Muscle of leg (tissue), 11 donors: ENCODE measurements around the gene ZNF160. TPM values are rescaled to one million over a fixed set of nuclear protein-coding genes. Genes with fewer than 3 reads are reported as not detected.

ENCODE experiments used
- DNase-seq: peaks from one replicate; pipeline ENCODE4 v3.0.0; 2013
- H3K27ac ChIP-seq: one replicate; pipeline ENCODE4 v1.5.1; 2013; ENCODE audit warnings: mild to moderate bottlenecking, low read length, control low read depth
- H3K27me3 ChIP-seq: one replicate; pipeline ENCODE4 v1.6.1; 2013; ENCODE audit warnings: low read length; ENCODE audit not compliant: control insufficient read depth, insufficient read depth
- H3K36me3 ChIP-seq: one replicate; pipeline ENCODE4 v1.6.1; 2013; ENCODE audit warnings: low read length; ENCODE audit not compliant: control insufficient read depth, insufficient read depth
- H3K4me1 ChIP-seq: one replicate; pipeline ENCODE4 v1.6.1; 2013; ENCODE audit warnings: low read length; ENCODE audit not compliant: control insufficient read depth, insufficient read depth
- H3K4me3 ChIP-seq: one replicate; pipeline ENCODE4 v1.5.1; 2013; ENCODE audit warnings: low read length, control low read depth
- H3K9me3 ChIP-seq: replicated peaks from 2 replicates; pipeline ENCODE4 v1.6.1; 2013; ENCODE audit warnings: low read depth, low read length; ENCODE audit not compliant: control insufficient read depth
- WGBS: methylation state at CpG from one replicate; pipeline ENCODE4 v1.1.5; 2013; ENCODE audit warnings: missing lambda C conversion rate; ENCODE audit not compliant: insufficient coverage; 5-methylcytosine and 5-hydroxymethylcytosine counted together
- polyA plus RNA-seq, 8 donors: library from polyadenylated mRNA; unstranded; fragments of 120-200 nt; gene quantifications; one replicate each; pipeline versions ENCODE4 v1.2.1 to v1.2.3, GENCODE V29; 2013; ENCODE audit warnings: inconsistent platforms in 1 of 8, low replicate concordance in 1 of 8; ENCODE audit not compliant: insufficient read length in 8 of 8, insufficient read depth in 1 of 8
- total RNA-seq: library from RNA; stranded (reverse); fragments of 120-200 nt; gene quantifications from one replicate; pipeline ENCODE4 v1.2.4, GENCODE V29; 2013

The ZNF160 gene
- total and polyA plus RNA-seq, 9 donors: 15.7 to 27.5 (median 19.2) TPM

GRCh38 chr19:53068834-53069233 lies 34.4 kb downstream of the ZNF160 start:
- peaks cover 59% of the 10 kb centered on the region for H3K9me3 ChIP-seq
- peaks cover 60% of the 10 kb centered on the region for H3K36me3 ChIP-seq
- no peak overlapping the region for H3K4me3 ChIP-seq
- WGBS: no CpG with 5 or more reads among the region's 5 CpGs
- no peaks in the 10 kb centered on the region for H3K4me1 ChIP-seq
- DNase-seq: no peak
- no peaks in the 10 kb centered on the region for H3K27me3 ChIP-seq
- H3K27ac ChIP-seq: no peak overlapping the region

DNA sequence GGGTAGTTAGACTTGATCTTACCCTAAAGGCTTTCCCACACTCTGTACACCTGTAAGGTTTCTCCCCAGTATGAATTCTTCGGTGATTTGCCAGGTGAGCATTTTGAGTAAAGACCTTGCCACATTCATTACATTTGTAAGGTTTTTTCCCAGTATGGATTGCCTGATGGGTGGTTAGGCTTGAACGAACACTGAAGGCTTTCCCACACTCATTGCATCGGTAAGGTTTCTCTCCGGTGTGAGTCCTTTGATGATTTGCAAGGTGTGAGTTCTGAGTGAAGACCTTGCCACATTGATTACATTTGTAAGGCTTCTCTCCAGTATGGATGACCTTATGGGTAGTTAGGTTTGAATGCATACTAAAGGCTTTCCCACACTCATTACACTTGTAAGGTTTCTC lies 35.0 kb downstream of the ZNF160 start:
- Histone ChIP-seq H3K4me1 (no peaks in the 10 kb centered on the region), H3K9me3 (peaks cover 64% of the 10 kb centered on the region), H3K27ac (no peak overlapping the region), H3K4me3 (no peak overlapping the region), H3K27me3 (no peaks in the 10 kb centered on the region), H3K36me3 (peaks cover 55% of the 10 kb centered on the region)
- WGBS: no CpG with 5 or more reads among the region's 4 CpGs
- no peak for DNase-seq

DNA sequence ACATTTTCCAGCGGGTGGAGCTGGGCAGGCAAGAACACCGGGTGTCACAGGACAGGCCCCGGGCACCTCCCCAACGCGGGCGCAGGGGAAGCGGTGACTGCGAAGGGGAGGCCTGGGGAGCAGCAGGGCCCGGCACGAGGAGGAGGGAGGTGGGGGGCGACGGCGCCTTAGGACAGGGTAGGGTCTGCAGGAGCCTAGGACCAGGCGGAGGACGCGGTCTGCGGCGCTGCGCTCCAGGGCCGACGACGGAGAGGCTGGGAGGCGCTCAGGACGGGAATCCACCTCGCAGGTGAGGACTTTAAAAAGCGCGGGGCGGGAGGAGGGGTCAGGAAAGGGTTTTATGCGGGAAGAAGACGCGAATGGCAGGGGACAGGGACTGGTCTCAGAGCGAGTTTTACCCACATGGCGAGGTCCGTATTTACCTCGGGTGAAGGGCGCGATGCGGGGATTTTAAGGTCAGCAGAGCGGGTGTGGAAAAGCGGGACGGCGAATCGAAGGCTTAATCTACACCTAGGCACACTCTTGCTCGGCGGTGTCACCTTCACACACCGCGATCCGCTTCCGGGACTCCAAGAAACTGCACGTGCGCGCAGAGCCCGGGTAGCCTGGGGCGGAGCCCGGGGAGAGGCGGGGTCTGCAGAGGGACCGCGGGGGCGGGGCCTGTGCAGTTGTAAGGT lies 45.2 kb downstream of the ZNF160 start:
- Histone ChIP-seq H3K4me3 (peak overlapping the region; percentile 22), H3K27me3 (peaks cover 23% of the 10 kb centered on the region), H3K27ac (no peak overlapping the region), H3K4me1 (no peaks in the 10 kb centered on the region), H3K9me3 (peaks cover 18% of the 10 kb centered on the region), H3K36me3 (no peaks in the 10 kb centered on the region)
- 1% methylated on average over 42 of the region's 59 CpGs for WGBS
- no peak for DNase-seq

- Histone ChIP-seq H3K4me1 (no peaks in the 10 kb centered on the region), H3K9me3 (peaks cover 12% of the 10 kb centered on the region), H3K27me3 (peaks cover 23% of the 10 kb centered on the region), H3K4me3 (no peak overlapping the region), H3K27ac (no peak overlapping the region), H3K36me3 (no peaks in the 10 kb centered on the region)
- no CpG with 5 or more reads among the region's 2 CpGs for WGBS
- no peak for DNase-seq
These were observed 48.1 kb downstream of the ZNF160 start for GRCh38 chr19:53055117-53055516.

- DNase-seq: no peak
- WGBS: 80% methylated on average over 1 of the region's 2 CpGs
- Histone ChIP-seq H3K27ac (no peak overlapping the region), H3K36me3 (no peaks in the 10 kb centered on the region), H3K9me3 (peaks cover 14% of the 10 kb centered on the region), H3K4me3 (no peak overlapping the region), H3K4me1 (no peaks in the 10 kb centered on the region), H3K27me3 (no peaks in the 10 kb centered on the region)
These were observed 55.8 kb downstream of the ZNF160 start for GRCh38 chr19:53047379-53047778.

DNA sequence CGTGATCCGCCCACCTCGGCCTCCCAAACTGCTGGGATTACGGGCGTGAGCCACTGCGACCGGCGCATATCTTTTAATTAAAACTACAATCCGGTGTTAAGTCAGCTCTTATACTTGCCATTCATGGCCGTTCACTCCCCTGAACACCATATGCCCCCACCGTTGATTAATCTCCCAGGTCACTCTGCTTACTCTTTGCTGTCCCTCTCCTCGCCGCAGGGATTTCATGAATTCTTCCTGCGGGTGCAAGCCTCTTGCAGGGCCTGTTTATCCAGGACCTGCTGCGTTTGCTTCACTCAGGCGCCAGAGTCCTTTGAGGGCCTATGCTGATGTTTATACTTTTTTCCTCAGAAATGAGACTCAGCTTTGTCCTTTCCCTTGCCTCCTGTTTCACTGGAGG lies 57.7 kb downstream of the ZNF160 start:
- H3K4me1 ChIP-seq: no peaks in the 10 kb centered on the region
- no peaks in the 10 kb centered on the region for H3K27me3 ChIP-seq
- H3K9me3 ChIP-seq: peaks cover 8% of the 10 kb centered on the region
- 83% methylated on average over 16 of the region's 16 CpGs for WGBS
- no peaks in the 10 kb centered on the region for H3K36me3 ChIP-seq
- no peak overlapping the region for H3K4me3 ChIP-seq
- H3K27ac ChIP-seq: no peak overlapping the region
- DNase-seq: no peak

- no peaks in the 10 kb centered on the region for H3K4me1 ChIP-seq
- peaks cover 7% of the 10 kb centered on the region for H3K9me3 ChIP-seq
- no peak overlapping the region for H3K4me3 ChIP-seq
- no peak for DNase-seq
- WGBS: no CpG with 5 or more reads among the region's 1 CpG
- peaks cover 7% of the 10 kb centered on the region for H3K27me3 ChIP-seq
- H3K36me3 ChIP-seq: no peaks in the 10 kb centered on the region
- no peak overlapping the region for H3K27ac ChIP-seq
These were observed 61.9 kb downstream of the ZNF160 start for GRCh38 chr19:53041366-53041765.

DNA sequence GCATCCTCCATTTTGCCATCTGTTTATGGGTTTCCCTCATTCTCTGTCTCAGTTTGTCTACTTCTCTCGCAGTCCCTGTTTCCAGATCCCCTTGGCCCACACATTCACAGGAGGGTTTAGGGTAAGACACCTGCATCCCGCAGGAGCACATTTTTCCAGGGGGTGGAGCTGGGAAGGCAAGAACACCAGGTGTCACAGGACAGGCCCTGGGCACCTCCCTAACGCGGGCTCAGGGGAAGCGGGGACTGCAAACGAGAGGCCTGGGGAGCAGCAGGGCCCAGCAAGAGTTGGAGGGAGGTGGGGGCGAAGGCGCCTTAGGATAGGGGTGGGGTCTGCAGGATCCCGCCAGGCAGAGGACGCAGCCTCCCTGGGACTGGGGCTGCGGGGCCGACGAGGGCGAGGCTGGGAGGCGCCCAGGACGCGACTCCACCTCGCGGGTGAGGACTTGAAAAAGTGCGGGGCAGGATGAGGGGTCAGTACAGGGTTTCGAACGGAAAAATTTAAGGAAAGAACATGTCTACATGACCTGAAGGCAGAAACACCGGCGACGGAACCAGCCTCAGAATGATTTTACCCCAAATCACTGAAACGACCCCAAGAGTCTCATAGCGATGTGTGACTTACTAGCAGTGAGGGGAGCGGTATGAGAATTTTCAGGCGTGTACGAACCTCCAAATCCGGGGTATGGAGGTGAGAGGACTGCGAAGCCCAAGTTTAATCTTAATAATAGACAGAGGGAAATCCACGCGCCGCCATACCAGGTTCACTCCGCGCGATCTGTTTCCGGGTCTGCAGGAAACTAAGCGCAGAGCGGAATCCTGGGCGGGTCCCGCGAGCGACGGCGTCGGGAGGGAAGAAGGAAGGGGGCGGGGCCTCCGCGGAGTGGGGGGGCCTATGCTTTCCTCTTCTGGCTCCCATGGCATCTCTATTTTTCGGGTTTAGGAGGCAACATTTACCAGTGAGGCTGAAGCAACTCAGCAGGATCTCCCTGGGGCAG lies 65.8 kb downstream of the ZNF160 start:
- H3K27ac ChIP-seq: no peak overlapping the region
- H3K4me1 ChIP-seq: no peaks in the 10 kb centered on the region
- no peaks in the 10 kb centered on the region for H3K36me3 ChIP-seq
- H3K9me3 ChIP-seq: peaks cover 7% of the 10 kb centered on the region
- peak overlapping the region; percentile 34 for H3K4me3 ChIP-seq
- DNase-seq: peak; percentile 33
- H3K27me3 ChIP-seq: peaks cover 7% of the 10 kb centered on the region
- 14% methylated on average over 44 of the region's 52 CpGs for WGBS

- Histone ChIP-seq H3K9me3 (peaks cover 7% of the 10 kb centered on the region), H3K36me3 (no peaks in the 10 kb centered on the region), H3K4me3 (no peak overlapping the region), H3K27me3 (peaks cover 7% of the 10 kb centered on the region), H3K4me1 (no peaks in the 10 kb centered on the region), H3K27ac (no peak overlapping the region)
- no peak for DNase-seq
- whole genome bisulfite sequencing: 58% methylated on average over 2 of the region's 4 CpGs
These were observed 68.1 kb downstream of the ZNF160 start for GRCh38 chr19:53034948-53035675.

GRCh38 chr19:53034054-53034453 lies 69.2 kb downstream of the ZNF160 start:
- Histone ChIP-seq H3K36me3 (no peaks in the 10 kb centered on the region), H3K27ac (no peak overlapping the region), H3K4me1 (no peaks in the 10 kb centered on the region), H3K27me3 (peaks cover 7% of the 10 kb centered on the region), H3K4me3 (no peak overlapping the region), H3K9me3 (peaks cover 7% of the 10 kb centered on the region)
- no CpG with 5 or more reads among the region's 2 CpGs for WGBS
- no peak for DNase-seq
